ENCODE data around the gene PLRG1.

DNA sequence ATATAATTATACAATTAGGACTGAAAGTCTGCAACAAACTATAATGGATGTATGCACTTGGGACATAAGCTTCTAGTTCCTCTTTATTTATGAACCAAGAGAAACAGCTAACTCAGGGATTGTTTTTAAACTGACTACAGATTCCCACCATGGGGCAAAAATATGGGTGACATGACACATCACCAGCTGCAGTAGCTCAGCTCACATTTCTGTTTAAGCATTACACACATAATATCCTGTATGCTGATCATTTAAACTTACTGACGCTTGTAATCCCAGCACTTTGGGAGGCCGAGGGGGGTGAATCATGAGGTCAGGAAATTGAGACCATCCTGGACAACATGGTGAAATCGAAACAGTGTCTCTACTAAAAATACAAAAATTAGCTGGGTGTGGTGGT, 24.1 kb upstream of the PLRG1 start:
- TF ChIP-seq EZH2 (IDR thresholded peaks at IDR 0.05; ENCODE audit: insufficient read depth, poor library complexity, severe bottlenecking), result no peak
- TF ChIP-seq EZH2phosphoT487 (IDR thresholded peaks at IDR 0.05; ENCODE audit: insufficient read depth, low read depth), result no peak
